MG63 (cell line): ENCODE data around the gene SLITRK3. TPM values are rescaled to one million over a fixed set of nuclear protein-coding genes. Genes with fewer than 3 reads are reported as not detected.
A peak's percentile ranks its signal among the peaks of the same experiment; 100 is the strongest.

Experiments
- DNase-seq: peaks from one replicate; pipeline ENCODE4 v3.0.0-alpha.2; 2020
- H3K27me3 ChIP-seq: fragments of 250-450 bp; sonication (Bioruptor Pico); 2 replicates; pipeline ENCODE4 v1.5.1; 2020; ENCODE audit warnings: mild to moderate bottlenecking, moderate library complexity
- H3K36me3 ChIP-seq: fragments of 250-450 bp; sonication (Bioruptor Pico); 2 replicates; pipeline ENCODE4 v1.5.1; 2020; ENCODE audit warnings: mild to moderate bottlenecking, moderate library complexity
- H3K4me3 ChIP-seq: fragments of 250-450 bp; sonication (Bioruptor Pico); 2 replicates; pipeline ENCODE4 v1.5.1; 2020; ENCODE audit warnings: mild to moderate bottlenecking, moderate library complexity
- H3K9me3 ChIP-seq: fragments of 250-450 bp; sonication (Bioruptor Pico); 2 replicates; pipeline ENCODE4 v1.5.1; 2020; ENCODE audit warnings: mild to moderate bottlenecking, moderate library complexity
- total RNA-seq: library from RNA; depleted of rRNA; stranded (reverse); fragments of >200 nt; shearing (Covaris generic); gene quantifications from 2 replicates; pipeline ENCODE4 v1.2.3, GENCODE V29; 2014; ENCODE audit warnings: low replicate concordance; rRNA removed

The SLITRK3 gene, protein sequence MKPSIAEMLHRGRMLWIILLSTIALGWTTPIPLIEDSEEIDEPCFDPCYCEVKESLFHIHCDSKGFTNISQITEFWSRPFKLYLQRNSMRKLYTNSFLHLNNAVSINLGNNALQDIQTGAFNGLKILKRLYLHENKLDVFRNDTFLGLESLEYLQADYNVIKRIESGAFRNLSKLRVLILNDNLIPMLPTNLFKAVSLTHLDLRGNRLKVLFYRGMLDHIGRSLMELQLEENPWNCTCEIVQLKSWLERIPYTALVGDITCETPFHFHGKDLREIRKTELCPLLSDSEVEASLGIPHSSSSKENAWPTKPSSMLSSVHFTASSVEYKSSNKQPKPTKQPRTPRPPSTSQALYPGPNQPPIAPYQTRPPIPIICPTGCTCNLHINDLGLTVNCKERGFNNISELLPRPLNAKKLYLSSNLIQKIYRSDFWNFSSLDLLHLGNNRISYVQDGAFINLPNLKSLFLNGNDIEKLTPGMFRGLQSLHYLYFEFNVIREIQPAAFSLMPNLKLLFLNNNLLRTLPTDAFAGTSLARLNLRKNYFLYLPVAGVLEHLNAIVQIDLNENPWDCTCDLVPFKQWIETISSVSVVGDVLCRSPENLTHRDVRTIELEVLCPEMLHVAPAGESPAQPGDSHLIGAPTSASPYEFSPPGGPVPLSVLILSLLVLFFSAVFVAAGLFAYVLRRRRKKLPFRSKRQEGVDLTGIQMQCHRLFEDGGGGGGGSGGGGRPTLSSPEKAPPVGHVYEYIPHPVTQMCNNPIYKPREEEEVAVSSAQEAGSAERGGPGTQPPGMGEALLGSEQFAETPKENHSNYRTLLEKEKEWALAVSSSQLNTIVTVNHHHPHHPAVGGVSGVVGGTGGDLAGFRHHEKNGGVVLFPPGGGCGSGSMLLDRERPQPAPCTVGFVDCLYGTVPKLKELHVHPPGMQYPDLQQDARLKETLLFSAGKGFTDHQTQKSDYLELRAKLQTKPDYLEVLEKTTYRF
- not detected in 2 replicates for total RNA-seq

DNA sequence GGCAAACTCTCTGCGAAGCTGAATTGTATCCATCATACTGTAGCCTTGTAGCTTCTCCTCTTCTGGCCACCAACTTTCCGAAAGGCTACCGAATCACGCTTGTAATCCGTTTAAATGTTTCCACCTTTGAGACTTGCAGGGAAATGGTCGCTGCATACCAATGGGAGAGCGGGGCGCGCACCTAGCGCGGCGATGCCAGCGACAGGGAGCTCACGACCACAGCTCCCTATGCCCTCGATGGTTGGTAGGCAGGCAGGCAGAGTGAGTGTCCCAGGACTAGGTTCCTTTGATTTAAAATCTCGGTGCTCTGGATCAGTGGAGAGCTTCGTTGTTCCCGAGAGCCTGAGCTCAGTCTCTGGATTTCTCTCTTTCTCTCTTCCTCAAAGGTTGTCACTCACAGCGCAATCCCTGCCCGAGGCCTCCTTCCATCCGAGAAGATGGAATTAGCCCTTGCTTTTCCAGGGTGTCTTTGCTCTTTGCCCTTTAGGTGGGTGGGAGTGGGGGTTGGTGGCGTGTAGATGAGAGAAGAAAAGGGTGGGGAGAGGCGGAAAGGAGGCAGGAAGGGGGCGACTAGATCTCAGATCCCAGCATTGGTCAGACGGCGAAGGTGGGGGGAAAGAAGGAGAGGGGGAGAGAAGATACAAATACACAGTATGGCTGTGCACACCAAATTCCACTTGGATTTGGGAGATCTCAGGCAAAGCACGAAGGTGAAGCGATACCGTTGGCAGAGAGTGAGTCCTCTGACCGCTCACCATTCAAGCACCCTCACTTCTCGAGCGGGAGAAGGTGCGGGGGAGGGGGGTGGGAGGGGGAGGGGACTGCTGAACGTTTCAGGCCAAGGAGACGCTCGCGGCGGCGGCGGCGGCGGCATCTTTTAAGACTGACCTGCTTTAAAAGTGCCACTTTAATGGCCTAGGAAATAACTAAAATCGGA, at the start of gene SLITRK3:
Gene SLITRK3, minus strand, starts transcription at position 745 of the 937 bp plus-strand sequence. CDS start 5,554 bp downstream, outside the sequence.
- peak within 1 kb of the TSS; percentile 33 for H3K4me3 ChIP-seq
- no peak for DNase-seq
- no peaks in the 10 kb centered on the region for H3K9me3 ChIP-seq
- H3K27me3 ChIP-seq: peaks cover 56% of the 10 kb centered on the region
- H3K36me3 ChIP-seq: no peaks in the 10 kb centered on the region

DNA sequence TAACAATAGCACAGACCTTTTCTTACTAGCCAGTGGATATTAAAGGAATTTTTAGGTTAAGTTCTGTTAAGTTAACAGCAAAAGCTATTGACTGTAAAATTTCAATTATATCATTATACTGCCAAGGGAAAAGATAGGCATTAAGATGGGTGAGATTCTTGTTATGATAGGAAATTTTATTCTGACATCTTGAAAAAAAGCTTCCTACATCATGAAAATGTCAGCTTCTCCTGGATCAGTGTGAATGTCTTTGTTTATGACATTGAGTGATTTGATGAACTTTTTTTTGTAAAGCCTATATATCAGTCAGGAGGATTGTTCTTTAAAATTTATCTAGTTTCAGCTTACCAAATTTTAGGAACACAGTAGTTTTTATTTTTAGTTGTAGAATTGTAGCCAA, 47.4 kb upstream of the SLITRK3 start:
- H3K4me3 ChIP-seq: no peak overlapping the region
- no peaks in the 10 kb centered on the region for H3K36me3 ChIP-seq
- no peaks in the 10 kb centered on the region for H3K27me3 ChIP-seq
- H3K9me3 ChIP-seq: no peaks in the 10 kb centered on the region
- no peak for DNase-seq

DNA sequence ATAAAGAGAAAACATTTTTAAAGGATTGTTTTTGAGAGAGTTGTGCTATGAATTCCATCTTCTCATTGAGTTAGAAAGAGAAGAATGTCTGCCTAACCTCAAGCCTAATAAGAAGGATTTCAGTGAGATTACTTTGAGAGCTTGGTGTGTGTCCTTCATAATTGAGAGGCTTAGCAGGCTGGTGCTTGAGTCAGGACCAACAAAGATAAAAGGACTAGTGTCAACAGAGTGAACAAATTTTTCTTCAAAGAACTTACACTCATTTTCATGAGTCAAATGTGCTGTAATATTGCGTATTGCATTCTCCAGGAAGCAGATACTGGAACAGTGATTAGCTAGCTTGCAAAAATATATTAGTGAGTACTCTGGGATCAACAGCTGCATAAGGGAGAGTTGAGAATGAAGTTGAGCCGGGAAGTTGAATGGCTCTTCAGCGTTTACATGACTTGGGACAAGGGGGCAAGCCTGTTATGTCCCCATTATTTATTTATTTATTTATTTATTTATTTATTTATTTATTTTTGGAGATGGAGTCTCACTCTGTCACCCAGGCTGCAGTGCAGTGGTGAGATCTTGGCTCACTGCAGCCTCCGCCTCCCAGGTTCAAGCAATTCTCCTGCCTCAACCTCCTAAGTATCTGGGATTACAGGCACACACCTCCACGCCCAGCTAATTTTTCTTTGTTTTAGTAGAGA, 37.5 kb upstream of the SLITRK3 start:
- Histone ChIP-seq H3K4me3 (no peak overlapping the region), H3K36me3 (no peaks in the 10 kb centered on the region), H3K27me3 (peaks cover 4% of the 10 kb centered on the region), H3K9me3 (no peaks in the 10 kb centered on the region)
- DNase-seq: no peak

DNA sequence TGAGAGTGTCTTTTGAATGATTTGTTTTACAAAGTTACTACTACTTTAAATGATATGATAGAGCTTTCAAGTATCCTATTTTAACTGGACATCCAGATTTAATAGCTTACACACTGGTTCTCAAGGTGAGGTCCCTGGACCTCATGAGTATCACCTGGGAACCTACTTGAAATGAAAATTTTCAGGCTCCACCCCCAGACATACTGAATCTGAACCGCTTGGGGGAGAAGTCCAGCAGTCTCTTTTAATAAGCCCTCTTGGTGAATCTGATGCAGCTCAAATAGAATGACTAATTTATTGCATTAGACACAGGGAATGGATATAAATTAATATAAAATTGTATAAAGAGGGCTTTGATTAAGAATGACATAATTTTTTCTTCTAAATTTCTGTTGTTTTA, 29.4 kb upstream of the SLITRK3 start:
- Histone ChIP-seq H3K27me3 (peaks cover 4% of the 10 kb centered on the region), H3K9me3 (no peaks in the 10 kb centered on the region), H3K36me3 (no peaks in the 10 kb centered on the region), H3K4me3 (no peak overlapping the region)
- no peak for DNase-seq

DNA sequence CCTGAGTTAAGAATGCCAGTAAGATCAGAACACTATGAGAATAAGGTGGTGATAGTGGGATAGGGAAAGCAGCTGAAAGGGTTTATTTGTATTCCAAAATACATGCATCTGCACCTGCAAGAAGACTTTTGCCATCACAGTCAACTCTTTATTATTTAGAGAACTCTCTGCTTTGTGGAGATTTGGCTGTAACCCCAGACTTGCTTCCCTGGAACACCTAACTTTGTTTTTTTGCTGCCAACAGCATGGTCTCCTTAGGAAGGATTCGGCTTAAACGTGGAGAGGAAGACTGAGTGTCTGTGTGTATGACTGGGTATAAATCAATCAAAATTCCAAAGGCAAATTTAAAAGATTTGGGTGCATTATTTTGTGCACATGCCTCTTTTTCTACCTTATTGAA, 21.6 kb upstream of the SLITRK3 start:
- H3K4me3 ChIP-seq: no peak overlapping the region
- no peaks in the 10 kb centered on the region for H3K9me3 ChIP-seq
- no peaks in the 10 kb centered on the region for H3K36me3 ChIP-seq
- no peak for DNase-seq
- no peaks in the 10 kb centered on the region; the same call in 1 of the 2 replicates for H3K27me3 ChIP-seq

DNA sequence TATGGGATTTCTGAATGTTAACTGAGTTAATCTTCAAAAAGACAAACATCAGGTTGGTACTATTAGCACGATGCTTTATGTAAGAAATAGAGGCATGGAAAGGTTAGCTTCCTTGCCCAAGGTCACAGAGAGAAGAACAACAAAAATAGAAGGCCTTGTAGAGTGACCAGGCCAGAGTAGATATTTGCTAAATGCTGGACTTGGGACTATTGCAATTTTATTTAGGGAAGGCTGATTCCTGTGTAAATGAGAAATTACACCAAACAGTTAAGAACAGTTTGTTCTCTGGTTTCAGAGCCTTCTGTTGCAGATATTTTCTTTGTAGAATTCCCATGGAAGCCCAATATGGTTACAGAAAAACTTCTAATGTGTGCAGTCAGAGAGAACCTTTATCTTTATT, 16.4 kb upstream of the SLITRK3 start:
- peaks cover 1% of the 10 kb centered on the region; the same call in 1 of the 2 replicates for H3K27me3 ChIP-seq
- no peak overlapping the region for H3K4me3 ChIP-seq
- no peaks in the 10 kb centered on the region for H3K36me3 ChIP-seq
- DNase-seq: no peak
- H3K9me3 ChIP-seq: no peaks in the 10 kb centered on the region

DNA sequence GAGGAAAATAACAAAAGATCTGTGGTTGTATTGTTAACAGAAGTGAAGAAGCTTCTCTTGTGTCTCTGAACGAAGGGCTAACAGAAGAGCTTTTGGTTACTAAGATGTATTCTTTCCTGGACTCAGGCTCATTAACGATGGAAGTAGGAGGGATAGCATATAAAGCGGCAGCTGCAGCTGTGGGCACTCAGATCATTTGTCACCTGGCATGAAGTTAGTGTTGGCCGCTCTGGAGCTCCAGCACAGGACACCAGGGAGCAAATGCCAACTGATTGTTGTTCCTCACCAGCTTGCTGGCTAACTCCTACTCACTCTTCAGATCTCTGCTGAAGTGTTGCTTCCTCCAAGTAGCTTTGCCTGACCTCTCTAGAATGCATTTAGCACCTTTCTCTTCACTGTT, 15.5 kb upstream of the SLITRK3 start:
- peaks cover 4% of the 10 kb centered on the region; the same call in 1 of the 2 replicates for H3K27me3 ChIP-seq
- H3K4me3 ChIP-seq: no peak overlapping the region
- no peaks in the 10 kb centered on the region for H3K9me3 ChIP-seq
- no peaks in the 10 kb centered on the region for H3K36me3 ChIP-seq
- DNase-seq: no peak

DNA sequence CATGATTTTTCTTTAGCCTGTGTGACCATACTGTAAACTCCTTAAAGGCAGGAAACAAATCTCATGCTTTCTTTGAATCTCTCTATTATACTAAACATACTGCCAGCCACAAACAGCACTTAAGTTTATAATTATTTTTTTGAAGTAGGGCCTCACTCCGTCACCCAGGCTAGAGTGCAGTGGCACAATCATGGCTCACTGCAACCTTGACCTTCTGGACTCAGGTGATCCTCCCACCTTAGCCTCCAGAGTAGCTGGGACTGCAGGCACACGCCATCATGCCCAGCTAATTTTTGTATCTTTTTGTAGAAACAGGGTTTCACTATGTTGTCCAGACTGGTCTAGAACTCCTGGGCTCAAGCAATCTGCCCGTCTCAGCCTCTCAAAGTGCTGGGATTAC, 14.5 kb upstream of the SLITRK3 start:
- H3K4me3 ChIP-seq: no peak overlapping the region
- no peak for DNase-seq
- no peaks in the 10 kb centered on the region for H3K9me3 ChIP-seq
- peaks cover 4% of the 10 kb centered on the region; the same call in 1 of the 2 replicates for H3K27me3 ChIP-seq
- H3K36me3 ChIP-seq: no peaks in the 10 kb centered on the region

DNA sequence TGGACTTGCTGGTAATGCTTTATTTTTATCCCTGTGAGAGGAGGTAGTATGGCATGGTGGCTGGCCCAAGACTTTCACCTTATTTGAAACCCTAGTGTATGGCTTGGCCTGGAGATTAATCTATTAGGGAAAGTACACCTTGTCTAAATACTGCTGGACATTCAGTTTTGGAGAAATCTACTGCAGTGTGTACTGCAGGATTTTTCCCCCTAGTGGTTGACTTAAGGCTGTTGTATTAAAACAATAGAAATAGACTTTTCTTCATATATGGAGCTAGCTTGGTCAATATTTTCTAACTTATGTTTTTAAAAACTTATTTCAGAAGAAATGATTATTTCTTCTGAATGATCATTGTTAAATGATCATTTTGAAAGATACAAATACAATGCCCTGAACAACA, 13.9 kb upstream of the SLITRK3 start:
- Histone ChIP-seq H3K27me3 (peaks cover 4% of the 10 kb centered on the region; the same call in 1 of the 2 replicates), H3K9me3 (no peaks in the 10 kb centered on the region), H3K4me3 (no peak overlapping the region), H3K36me3 (no peaks in the 10 kb centered on the region)
- no peak for DNase-seq

DNA sequence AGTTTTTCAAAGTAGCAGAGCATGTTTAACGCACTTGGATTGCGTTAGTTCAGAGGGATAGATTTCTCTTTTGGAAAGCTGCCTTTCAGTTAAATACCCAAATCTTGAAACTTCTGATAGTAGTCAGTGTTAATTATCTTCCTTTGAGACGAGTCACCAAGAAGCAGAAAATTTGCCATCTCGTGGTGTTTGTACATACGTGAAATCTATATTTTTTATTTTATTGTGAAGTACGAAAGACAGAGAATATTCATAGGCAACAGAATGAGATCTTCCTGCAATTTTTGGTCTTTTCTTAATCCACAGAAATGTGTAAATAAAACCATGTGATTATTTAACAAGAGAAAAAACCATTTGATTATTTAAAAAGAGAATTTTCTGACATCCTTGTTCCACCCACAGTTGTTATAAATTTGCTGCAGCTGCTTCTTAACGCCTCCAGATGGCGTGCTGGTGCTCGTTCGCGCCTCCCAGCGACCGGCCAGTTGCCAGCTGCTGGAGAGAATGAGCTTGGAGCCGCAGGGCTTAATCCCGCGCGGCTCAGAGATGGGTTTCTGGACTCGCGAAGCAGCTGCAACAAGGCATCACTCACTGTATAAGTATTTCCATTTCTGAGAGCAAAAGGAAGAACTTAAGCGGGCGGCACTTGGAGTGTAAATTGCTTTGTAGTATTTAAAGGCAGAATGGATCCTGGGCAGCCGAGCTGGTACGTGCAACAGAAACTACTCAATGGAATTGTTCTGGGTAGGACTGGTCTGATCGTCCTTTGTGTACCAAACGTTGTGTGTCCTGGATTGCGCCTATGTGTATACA, 10.5 kb upstream of the SLITRK3 start:
- Histone ChIP-seq H3K27me3 (peaks cover 9% of the 10 kb centered on the region), H3K4me3 (peak overlapping the region; percentile 32), H3K36me3 (no peaks in the 10 kb centered on the region), H3K9me3 (no peaks in the 10 kb centered on the region)
- peak; percentile 86 for DNase-seq

DNA sequence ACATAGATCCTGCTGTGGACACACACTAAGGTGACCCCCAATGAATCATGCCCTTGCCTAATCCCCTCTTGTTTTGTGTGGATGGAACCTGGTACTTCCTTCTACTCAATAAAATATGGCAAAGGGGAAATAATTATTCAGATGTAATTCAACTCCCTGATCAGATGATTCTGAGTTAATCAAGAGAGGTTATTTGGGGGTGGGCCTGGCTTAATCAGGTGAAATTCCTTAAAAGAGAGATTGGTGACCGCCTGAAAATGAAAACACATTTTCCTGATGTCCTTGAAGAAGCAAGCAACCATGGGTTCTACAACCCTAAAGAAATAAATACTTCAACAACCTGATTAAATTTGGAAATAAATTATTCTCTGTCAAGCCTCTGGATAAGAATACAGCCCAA, 8.3 kb upstream of the SLITRK3 start:
- DNase-seq: no peak
- peaks cover 13% of the 10 kb centered on the region for H3K27me3 ChIP-seq
- H3K36me3 ChIP-seq: no peaks in the 10 kb centered on the region
- no peaks in the 10 kb centered on the region for H3K9me3 ChIP-seq
- H3K4me3 ChIP-seq: no peak overlapping the region

DNA sequence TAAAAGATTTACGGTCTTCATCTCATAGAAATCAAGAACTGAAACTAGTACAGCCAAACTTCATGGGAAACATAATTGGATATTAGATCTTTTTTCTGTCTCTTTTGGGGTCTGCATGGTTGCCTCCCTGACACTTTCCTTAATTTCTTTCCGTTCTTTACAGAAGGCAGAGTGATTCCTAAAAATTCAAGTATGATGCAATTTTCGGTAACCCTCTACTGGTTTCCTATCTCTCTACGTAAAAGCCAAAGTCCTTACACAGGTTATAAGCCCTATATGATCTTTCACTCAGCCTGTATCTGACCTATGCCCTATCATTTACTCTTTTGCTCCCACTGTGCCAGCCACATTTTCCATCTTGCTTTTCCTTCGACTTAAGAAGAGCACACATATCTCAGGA, 6.8 kb upstream of the SLITRK3 start:
- no peaks in the 10 kb centered on the region for H3K9me3 ChIP-seq
- no peaks in the 10 kb centered on the region for H3K36me3 ChIP-seq

DNA sequence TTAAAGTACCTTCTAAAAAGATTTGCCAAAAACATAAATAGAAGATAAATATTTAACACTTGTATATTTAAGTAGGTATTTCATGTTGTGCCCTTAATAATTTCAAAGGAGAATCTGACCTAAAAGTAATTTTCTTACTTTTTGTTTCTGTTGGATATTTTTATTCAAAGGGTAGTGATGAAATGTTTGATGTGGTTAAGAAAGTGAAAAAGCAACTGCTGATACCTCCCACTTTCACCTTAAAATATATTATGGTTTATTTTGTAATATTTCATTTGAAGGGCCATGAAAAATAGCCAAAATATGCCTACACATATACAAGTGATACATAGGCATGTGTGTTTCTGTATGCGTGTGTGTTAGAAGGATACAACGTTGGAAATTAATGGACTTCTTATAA, 5.8 kb upstream of the SLITRK3 start:
- no peak for DNase-seq
- Histone ChIP-seq H3K36me3 (no peaks in the 10 kb centered on the region), H3K27me3 (peaks cover 18% of the 10 kb centered on the region), H3K9me3 (no peaks in the 10 kb centered on the region), H3K4me3 (no peak overlapping the region)

More for the DNA sequence above, 6.8 kb upstream of the SLITRK3 start:
- Histone ChIP-seq H3K27me3 (peaks cover 16% of the 10 kb centered on the region), H3K4me3 (no peak overlapping the region)
- no peak for DNase-seq

DNA sequence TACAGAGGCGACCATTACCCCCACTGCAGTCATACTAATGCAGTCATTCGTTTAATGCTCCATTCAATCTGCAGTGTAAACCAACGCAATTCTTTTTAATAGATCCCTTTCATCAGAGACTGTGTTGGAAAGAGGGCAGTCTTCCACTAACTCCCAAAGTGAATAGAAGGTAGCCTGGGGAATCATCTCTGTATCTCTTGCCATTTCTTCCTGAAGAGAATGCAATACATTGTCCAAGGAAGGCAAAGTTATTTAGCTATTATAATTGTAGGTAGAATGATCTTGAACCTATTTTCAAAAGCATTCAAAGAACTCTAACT, 1.3 kb upstream of the SLITRK3 start:
- Histone ChIP-seq H3K36me3 (no peaks in the 10 kb centered on the region), H3K4me3 (no peak overlapping the region), H3K27me3 (peaks cover 55% of the 10 kb centered on the region), H3K9me3 (no peaks in the 10 kb centered on the region)
- no peak for DNase-seq
